ENCODE results near the gene TMA16.
"Not testable (repeated sequence)": the region's sequence is repeated elsewhere in the genome, so short reads cannot be mapped to it uniquely, and the experiment has no call there.

The TMA16 gene
- 6.7 to 23.3 (median 8.5) reads per million in 4 experiments for total RNA-seq

GRCh38 chr4:163494360-163495241 is at the start of gene TMA16:
TSS of gene TMA16 (plus strand) at chr4:163494690. CDS start at chr4:163494802, 112 bp downstream.
- peak; percentile 49 for DNase-seq

DNA sequence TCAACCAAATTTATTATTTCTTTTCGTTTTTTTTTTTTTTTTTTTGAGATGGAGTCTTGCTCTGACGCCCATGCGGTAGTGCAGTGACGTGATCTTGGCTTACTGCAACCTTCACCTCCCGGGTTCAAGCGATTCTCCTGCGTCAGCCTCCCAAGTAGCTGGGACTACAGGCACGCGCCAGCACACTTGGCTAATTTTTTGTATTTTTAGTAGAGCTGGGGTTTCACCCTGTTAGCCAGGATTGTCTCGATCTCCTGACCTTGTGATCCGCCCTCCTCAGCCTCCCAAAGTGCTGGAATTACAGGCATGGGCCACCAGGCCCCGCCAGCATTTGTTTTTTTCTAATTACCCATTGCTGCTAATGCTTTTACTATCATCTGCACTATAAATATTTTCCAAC is 47.5 kb upstream of the TMA16 start:
- not testable (repeated sequence) for DNase-seq

DNA sequence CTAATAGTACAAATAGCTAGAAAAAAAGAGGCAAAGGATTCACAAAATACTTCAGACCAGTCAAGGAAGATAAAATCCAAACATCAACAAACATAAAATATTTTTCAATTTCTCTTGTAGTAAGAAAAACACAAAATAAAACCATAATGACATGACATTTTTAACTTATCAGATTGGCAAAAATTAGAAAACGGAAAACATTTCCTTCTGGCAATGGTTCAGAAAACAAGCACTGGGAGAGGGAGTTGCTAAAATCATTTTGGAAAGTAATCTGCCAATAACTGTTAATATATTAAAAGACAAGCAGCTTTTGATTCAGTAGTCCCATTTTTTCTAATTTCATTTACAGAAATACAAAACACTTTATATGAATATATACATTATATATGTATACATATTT is 47.0 kb upstream of the TMA16 start:
- DNase-seq, result no peak

- DNase-seq, result no peak
These were observed 45.8 kb upstream of the TMA16 start for GRCh38 chr4:163448540-163449203.

DNA sequence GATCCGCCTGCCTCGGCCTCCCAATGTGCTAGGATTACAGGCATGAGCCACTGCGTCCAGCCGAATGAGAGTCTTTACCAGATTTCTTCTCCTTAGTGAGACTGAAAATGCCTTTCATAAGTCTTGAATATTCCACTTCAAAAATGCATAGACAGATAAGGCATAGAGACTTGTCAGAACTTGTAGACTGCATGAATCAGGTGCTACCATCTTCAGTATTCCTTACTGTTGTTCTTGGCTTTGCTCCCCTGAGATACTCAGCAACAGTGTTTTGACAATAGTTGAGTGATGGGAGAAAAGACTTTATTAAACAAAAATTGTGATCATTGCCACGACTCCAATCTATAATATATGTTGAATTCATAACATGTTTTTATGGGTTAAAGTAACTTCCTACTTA is 31.9 kb upstream of the TMA16 start:
- no peak for DNase-seq

DNA sequence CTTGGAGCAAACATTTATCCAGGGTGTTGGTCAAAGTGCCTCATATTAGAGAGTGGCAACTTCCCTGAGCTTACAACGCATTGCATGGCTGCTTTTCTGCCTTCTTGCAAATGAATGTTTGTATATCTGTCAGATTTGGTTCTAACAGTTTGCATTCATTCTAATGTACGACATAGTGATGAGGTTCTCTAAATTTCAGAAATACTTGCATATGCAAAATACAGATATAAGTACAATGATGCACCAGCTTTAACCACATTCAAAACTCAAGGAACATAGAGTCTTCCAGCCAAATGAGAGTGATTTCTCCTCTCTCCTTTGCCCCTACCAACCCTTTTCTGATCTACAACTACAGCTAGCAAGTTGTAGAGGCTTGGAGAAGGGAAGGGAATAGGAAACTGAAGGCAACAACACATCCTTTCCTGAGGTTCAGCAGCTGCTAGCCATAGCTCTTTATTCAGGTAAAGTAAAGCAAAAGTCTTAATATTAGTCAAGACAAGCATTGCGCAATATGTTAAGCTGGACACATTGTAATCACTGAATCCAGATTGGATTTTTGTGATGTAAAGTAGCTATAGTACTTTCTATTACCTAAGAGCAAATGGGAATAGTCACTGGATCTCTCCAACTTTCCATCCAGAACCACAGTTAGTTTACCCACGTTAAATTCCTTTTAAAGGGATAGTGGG is 27.3 kb upstream of the TMA16 start:
- DNase-seq, result no peak

GRCh38 chr4:163470391-163470790 is 24.1 kb upstream of the TMA16 start:
- no peak for DNase-seq

DNA sequence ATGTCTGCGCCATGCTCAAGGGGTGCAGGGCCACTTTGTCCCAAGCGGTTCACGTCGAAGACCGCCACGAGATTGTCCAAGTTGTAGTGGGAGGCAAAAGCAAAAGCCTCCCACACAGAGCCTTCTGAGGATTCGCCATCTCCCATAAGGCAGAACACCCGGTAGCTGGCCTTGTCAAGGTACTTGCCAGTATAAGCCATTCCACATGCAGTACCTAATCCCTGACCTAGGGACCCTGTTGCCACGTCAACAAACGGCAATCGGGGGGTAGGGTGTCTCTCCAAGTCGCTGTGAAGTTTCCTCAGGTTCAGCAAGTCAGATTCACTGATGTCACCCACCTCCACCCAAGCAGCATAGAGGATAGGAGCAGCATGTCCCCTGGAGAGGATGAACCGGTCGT is 21.4 kb upstream of the TMA16 start:
- DNase-seq, result no peak

DNA sequence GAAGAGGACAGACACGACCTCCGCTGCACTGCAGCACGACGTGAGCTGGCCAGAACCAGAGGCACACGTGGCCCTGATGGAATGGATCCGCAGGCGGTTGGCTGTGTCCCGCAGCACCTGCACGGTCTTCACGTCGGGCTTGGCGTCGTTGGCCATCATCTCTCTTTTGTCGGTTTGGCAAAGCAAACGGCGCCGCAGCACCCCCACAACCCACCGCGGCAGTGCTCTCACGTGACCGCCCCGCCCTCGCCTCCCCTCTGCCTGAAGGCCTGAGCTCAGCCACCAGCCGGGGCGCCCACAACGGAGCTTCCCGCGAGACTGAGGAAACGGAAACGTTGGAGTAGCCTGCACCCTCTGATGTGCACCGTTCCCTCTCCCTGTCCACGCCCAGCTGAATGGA is 20.9 kb upstream of the TMA16 start, which contains the start of gene TKTL2:
TKTL2 (minus strand) TSS at position 179 of the 400 bp plus-strand sequence; CDS start at position 159, 20 bp downstream.
- no peak for DNase-seq

GRCh38 chr4:163474027-163474426 is 20.5 kb upstream of the TMA16 start:
- DNase-seq, result no peak

DNA sequence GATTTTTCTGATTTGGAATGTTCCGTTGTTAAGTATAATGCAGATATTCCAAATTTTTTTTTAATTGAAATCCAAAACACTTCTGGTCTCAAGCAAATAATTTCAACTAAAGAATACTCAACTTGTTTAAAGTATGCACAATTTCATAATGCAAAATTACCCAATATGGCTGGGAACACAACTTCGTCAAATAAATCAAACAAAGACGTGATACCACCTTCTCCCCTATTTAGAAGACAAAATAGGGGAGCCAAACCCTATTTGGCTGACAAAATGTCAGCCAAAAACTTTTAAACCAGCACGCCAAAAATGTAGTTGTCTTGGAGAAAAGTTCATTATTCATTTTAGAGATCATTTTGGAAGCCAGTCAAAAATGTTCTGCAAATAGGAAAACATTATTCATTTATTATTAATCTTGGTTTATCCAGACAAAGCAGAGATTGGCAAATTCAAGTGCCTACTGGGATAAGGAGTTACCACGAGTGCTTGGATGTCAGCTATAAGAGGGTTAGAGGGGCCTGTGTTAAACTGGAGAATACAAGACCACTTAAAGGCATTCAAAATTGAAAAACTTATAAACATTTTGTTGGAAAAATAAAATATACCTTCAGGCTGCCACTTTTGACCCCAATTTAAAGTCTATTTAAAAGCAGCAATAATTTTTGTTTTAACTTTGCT is 17.6 kb upstream of the TMA16 start:
- no peak for DNase-seq

- DNase-seq, result no peak
These were observed 12.3 kb upstream of the TMA16 start for GRCh38 chr4:163482190-163482589.

DNA sequence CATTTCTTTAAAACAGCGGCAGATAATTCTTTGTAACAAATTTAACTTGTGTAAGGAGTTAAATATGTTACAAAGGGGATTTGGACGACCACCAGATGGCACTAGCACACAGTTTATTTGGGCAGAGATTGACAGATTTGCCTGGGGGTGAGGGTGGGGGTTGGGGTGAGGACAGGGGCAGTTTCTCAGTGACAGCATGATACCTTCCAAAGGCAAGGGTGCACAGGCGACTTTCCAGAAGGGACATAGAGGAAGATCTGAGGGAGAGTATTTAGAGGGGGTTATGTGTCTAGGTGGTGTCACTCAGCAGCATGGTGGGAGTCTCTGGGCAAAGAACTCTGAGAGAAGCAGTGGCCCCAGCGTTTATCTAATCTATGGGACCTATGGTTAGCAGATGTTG is 9.6 kb upstream of the TMA16 start:
- DNase-seq, result peak; percentile 47

DNA sequence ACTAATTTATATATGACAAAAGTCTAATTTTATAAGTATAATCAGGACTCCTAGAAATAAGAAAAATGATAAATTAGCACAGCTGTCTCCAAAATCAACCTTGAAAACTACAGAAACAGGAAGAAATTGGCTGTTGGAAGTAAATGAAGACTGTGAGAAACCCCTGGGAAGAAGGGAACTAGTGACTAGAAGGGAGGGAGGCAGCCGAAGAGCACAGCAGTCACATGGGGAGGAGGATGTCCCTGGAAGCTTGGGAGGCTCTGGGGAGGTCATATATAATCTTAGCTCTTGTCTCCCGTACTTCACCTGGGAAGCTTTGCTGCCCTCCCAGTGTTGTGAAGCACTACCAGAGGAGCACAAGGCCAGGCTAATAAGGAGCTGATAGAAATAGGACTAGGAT is 8.9 kb upstream of the TMA16 start:
- no peak for DNase-seq

GRCh38 chr4:163486321-163486720 is 8.2 kb upstream of the TMA16 start:
- DNase-seq, result no peak

DNA sequence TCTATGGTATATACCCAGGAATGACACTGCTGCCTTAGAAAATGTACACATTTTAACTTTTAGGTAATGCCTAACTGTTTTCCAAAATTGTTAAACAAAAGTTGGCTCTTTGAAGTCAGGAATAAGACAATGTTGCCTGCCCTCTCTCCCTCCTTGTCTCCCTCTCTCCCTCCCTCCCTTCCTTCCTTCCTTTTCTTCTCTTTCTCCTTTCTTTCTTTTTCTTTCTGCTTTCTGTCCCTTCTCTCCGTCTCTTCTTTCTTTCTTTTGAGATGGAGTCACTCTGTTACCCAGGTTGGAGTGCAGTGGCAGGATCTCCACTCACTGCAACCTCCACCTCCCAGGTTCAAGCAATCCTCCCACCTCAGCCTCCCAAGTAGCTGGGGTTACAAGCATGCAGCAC is 4.6 kb upstream of the TMA16 start:
- DNase-seq, result no peak

DNA sequence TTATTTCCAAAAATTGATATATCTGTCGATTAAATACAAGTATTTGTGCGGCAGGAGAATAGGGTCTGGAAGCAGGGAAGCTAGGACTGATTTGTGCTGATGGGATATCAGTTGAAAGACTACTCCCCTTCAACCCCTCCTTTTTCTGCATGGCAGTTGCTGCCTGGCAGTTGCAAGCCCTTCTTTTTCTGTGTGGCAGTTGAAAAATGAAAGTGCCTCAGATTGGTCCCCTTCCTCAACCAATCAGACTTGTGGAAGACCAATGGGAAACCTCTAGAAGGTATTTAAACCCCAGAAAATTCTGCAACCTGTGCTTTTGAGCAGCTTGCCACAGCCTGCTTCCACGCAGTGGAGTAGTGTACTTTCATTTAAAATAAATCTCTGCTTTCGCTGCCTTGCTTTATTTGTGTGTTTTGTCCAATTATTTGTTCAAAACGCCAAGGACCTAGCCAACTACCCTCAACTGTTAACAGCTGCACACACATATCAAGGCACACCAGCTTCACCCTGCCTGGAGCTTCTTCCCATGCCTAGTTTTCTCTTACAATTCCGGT is 1.5 kb upstream of the TMA16 start:
- no peak for DNase-seq

GRCh38 chr4:163493643-163494359 is 689 bp upstream of the TMA16 start:
- DNase-seq, result no peak

- DNase-seq, result no peak
These were observed 1.4 kb downstream of the TMA16 start for GRCh38 chr4:163495900-163496299.

- no peak for DNase-seq
These were observed 6.1 kb downstream of the TMA16 start for GRCh38 chr4:163500586-163500985.

GRCh38 chr4:163505374-163505773 is 10.9 kb downstream of the TMA16 start:
- no peak for DNase-seq

- DNase-seq, result no peak
These were observed 20.7 kb downstream of the TMA16 start for GRCh38 chr4:163515198-163515597.

Data from effector CD8-positive, alpha-beta T cell (primary cell).